Astrocyte (in vitro differentiated cells and primary cell): ENCODE data around the gene NDFIP2. TPM values are rescaled to one million over a fixed set of nuclear protein-coding genes. Genes with fewer than 3 reads are reported as not detected.

Experiments
- DNase-seq: peaks from one replicate; pipeline ENCODE4 v3.0.0-alpha.2; 2010; ENCODE audit warnings: low read depth
- FAIRE-seq: peaks from 2 replicates; lab custom pipeline; 2011; peaks lifted over from hg19 to GRCh38; lab: Jason Lieb, UNC
- H2AFZ ChIP-seq: 2 replicates; pipeline ENCODE4 v1.6.0; 2012; ENCODE audit warnings: low read depth, low read length, inconsistent platforms
- H3K27ac ChIP-seq: 2 replicates; pipeline ENCODE4 v1.5.1; 2011; ENCODE audit warnings: low read depth, low read length, inconsistent platforms
- H3K27me3 ChIP-seq: 2 replicates; pipeline ENCODE4 v1.6.0; 2011; ENCODE audit warnings: low read length, inconsistent platforms; ENCODE audit not compliant: insufficient read depth
- H3K36me3 ChIP-seq: 2 replicates; pipeline ENCODE4 v1.5.1; 2011; ENCODE audit warnings: low read length, inconsistent platforms; ENCODE audit not compliant: insufficient read depth
- H3K4me1 ChIP-seq: 2 replicates; pipeline ENCODE4 v1.5.1; 2011; ENCODE audit warnings: low read length, inconsistent platforms; ENCODE audit not compliant: insufficient read depth
- H3K4me2 ChIP-seq: 2 replicates; pipeline ENCODE4 v1.6.0; 2012; ENCODE audit warnings: low read length, inconsistent platforms
- H3K4me3 ChIP-seq: 2 replicates; pipeline ENCODE4 v1.5.1; 2011; ENCODE audit warnings: low read depth, mild to moderate bottlenecking, low read length, inconsistent platforms; ENCODE audit not compliant: insufficient read depth
- H3K79me2 ChIP-seq: 2 replicates; pipeline ENCODE4 v1.6.0; 2012; ENCODE audit warnings: mild to moderate bottlenecking, low read length, inconsistent platforms; ENCODE audit not compliant: insufficient read depth
- H3K9ac ChIP-seq: 2 replicates; pipeline ENCODE4 v1.6.0; 2012; ENCODE audit warnings: mild to moderate bottlenecking, low read length, inconsistent platforms
- H3K9me3 ChIP-seq: 2 replicates; pipeline ENCODE4 v1.5.1; 2012; ENCODE audit warnings: low read depth, mild to moderate bottlenecking, low read length, inconsistent platforms; ENCODE audit not compliant: insufficient read depth
- H4K20me1 ChIP-seq: 2 replicates; pipeline ENCODE4 v1.6.0; 2012; ENCODE audit warnings: low read length, inconsistent platforms; ENCODE audit not compliant: insufficient read depth
- H3K27ac Mint-ChIP-seq: one replicate; pipeline ENCODE4 v1.8.0; 2021; ENCODE audit warnings: mild to moderate bottlenecking, mixed read lengths; ENCODE audit not compliant: unreplicated experiment
- H3K27me3 Mint-ChIP-seq: one replicate; pipeline ENCODE4 v1.8.0; 2021; ENCODE audit warnings: low read depth, mixed read lengths; ENCODE audit not compliant: unreplicated experiment
- H3K36me3 Mint-ChIP-seq: one replicate; pipeline ENCODE4 v1.8.0; 2021; ENCODE audit warnings: low read depth, mixed read lengths; ENCODE audit not compliant: unreplicated experiment
- H3K4me1 Mint-ChIP-seq: one replicate; pipeline ENCODE4 v1.8.0; 2021; ENCODE audit warnings: low read depth, mixed read lengths; ENCODE audit not compliant: unreplicated experiment
- H3K4me3 Mint-ChIP-seq: one replicate; pipeline ENCODE4 v1.8.0; 2021; ENCODE audit warnings: mild to moderate bottlenecking, moderate library complexity, mixed read lengths; ENCODE audit not compliant: unreplicated experiment
- H3K9me3 Mint-ChIP-seq: one replicate; pipeline ENCODE4 v1.8.0; 2021; ENCODE audit warnings: mild to moderate bottlenecking, mixed read lengths; ENCODE audit not compliant: unreplicated experiment
- CTCF ChIP-seq: IDR thresholded peaks from 2 replicates; pipeline ENCODE4 v1.5.1; 2011; ENCODE audit warnings: low read depth, mild to moderate bottlenecking, inconsistent platforms, low read length, moderate library complexity; ENCODE audit not compliant: insufficient read depth
- EZH2 ChIP-seq: IDR thresholded peaks from 2 replicates; pipeline ENCODE4 v1.6.1; 2012; ENCODE audit warnings: mild to moderate bottlenecking, low read length, inconsistent platforms; ENCODE audit not compliant: insufficient read depth
- total RNA-seq: library from RNA; stranded (reverse); gene quantifications from 2 replicates; pipeline ENCODE4 v1.2.1, GENCODE V29; 2021

Gene NDFIP2
- total RNA-seq, 1 donor from 2014 or later = 90.5 TPM

GRCh38 chr13:79452239-79452913, 28.6 kb upstream of the NDFIP2 start:
- Histone ChIP-seq H3K27me3 (no peaks in the 10 kb centered on the region), H3K4me1 (peaks cover 20% of the 10 kb centered on the region), H3K9me3 (no peaks in the 10 kb centered on the region), H3K27ac (peak overlapping the region; percentile 82), H3K79me2 (no peaks in the 10 kb centered on the region), H3K36me3 (no peaks in the 10 kb centered on the region), H3K4me2 (peak overlapping the region; percentile 68), H4K20me1 (no peaks in the 10 kb centered on the region), H3K4me3 (no peak overlapping the region), H3K9ac (peak overlapping the region; percentile 56), H2AFZ (no peak overlapping the region)
- Mint-ChIP-seq H3K27me3 (no peaks in the 10 kb centered on the region), H3K9me3 (no peaks in the 10 kb centered on the region), H3K4me1 (peaks cover 34% of the 10 kb centered on the region), H3K27ac (peak overlapping the region; percentile 99), H3K36me3 (no peaks in the 10 kb centered on the region), H3K4me3 (no peak overlapping the region)
- no peak for TF ChIP-seq CTCF
- TF ChIP-seq EZH2 = no peak
- FAIRE-seq (peak; percentile 90), DNase-seq (no peak)

DNA sequence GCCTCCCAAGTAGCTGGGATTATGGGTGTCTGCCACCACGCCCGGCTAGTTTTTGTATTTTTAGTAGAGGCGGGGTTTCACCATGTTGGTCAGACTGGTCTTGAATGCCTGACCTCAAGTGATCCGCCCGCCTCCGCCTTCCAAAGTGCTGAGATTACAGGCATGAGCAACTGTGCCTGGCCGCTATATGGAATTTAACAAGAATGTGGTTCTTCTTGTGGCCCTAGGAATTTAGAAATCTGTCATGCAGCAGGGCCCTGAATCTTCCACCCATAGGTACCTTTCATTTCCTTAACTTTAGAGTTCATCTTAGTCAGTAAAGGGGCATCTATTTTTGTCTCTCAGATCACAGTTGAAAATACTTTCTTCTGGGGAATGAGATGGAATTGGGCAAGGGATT, 25.6 kb upstream of the NDFIP2 start:
- DNase-seq (peak; percentile 76), FAIRE-seq (no peak)
- Histone ChIP-seq H3K9ac (no peak overlapping the region), H3K27ac (peak overlapping the region; percentile 66), H3K36me3 (no peaks in the 10 kb centered on the region), H3K79me2 (no peaks in the 10 kb centered on the region), H3K9me3 (no peaks in the 10 kb centered on the region), H3K4me3 (no peak overlapping the region), H3K4me1 (peaks cover 29% of the 10 kb centered on the region), H2AFZ (no peak overlapping the region), H3K4me2 (peak overlapping the region; percentile 33), H3K27me3 (no peaks in the 10 kb centered on the region), H4K20me1 (no peaks in the 10 kb centered on the region)
- H3K9me3 Mint-ChIP-seq = no peaks in the 10 kb centered on the region
- H3K4me1 Mint-ChIP-seq = peaks cover 51% of the 10 kb centered on the region
- H3K27me3 Mint-ChIP-seq = no peaks in the 10 kb centered on the region
- no peaks in the 10 kb centered on the region for H3K36me3 Mint-ChIP-seq
- no peak for TF ChIP-seq EZH2
- TF ChIP-seq CTCF = no peak
- no peak overlapping the region for H3K4me3 Mint-ChIP-seq
- H3K27ac Mint-ChIP-seq = peak overlapping the region; percentile 80

DNA sequence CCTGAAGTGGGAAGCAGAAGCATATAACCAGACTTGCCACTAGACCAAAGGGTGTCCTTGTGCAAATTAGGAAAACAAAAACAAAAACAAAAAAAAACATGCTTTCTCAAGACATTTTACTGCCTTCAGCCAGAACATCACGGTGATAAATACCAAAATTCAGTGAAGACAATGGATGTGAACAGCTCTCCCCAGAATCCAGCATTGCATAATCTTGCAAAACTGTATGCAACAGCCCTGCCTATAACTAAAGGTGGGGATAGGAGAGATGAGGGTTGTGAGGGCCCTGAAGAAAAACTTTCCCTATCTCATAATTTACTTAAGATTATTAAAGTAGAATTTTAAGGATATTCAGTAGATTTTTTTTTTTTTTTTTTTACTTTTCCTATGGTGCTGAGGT, 24.9 kb upstream of the NDFIP2 start:
- H3K4me2 ChIP-seq = peak overlapping the region; percentile 33
- Mint-ChIP-seq H3K4me3 (no peak overlapping the region), H3K36me3 (no peaks in the 10 kb centered on the region), H3K4me1 (peaks cover 48% of the 10 kb centered on the region), H3K27ac (peak overlapping the region; percentile 80), H3K9me3 (no peaks in the 10 kb centered on the region), H3K27me3 (no peaks in the 10 kb centered on the region)
- no peaks in the 10 kb centered on the region for H4K20me1 ChIP-seq
- H2AFZ ChIP-seq = no peak overlapping the region
- FAIRE-seq (no peak), DNase-seq (no peak)
- H3K27ac ChIP-seq = peak overlapping the region; percentile 66
- peaks cover 28% of the 10 kb centered on the region for H3K4me1 ChIP-seq
- H3K4me3 ChIP-seq = peak overlapping the region; percentile 27
- H3K36me3 ChIP-seq = no peaks in the 10 kb centered on the region
- no peaks in the 10 kb centered on the region for H3K9me3 ChIP-seq
- no peak overlapping the region for H3K9ac ChIP-seq
- TF ChIP-seq CTCF = no peak
- no peak for TF ChIP-seq EZH2
- no peaks in the 10 kb centered on the region for H3K79me2 ChIP-seq
- H3K27me3 ChIP-seq = no peaks in the 10 kb centered on the region
